ENCODE data around the gene PIEZO2.

Gene PIEZO2

DNA sequence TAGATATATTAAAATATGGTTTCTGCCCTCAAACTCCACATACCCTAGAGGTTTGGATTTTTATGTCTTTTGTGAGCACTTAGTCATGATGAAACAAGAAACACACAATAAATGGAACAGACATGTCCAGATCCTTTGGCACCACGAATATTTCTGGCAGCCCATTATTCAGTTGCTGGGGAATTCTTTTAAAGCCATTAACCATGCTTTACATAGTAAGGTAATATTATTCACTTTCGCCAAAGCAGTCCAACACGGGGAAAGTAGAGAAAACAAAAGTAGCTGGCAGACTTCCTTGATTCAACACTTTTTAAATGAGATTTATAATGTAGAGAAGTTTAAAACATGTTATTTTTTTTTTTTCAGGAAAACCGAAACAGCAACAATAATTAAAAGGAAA is 235.4 kb downstream of the PIEZO2 start:
- DNase-seq (ENCODE audit: insufficient read length, low spot score) (no peak), FAIRE-seq (no peak)
- TF ChIP-seq POLR2A (IDR thresholded peaks at IDR 0.05; ENCODE audit: low read depth, low read length), result no peak
- no peak for TF ChIP-seq TAF1 (IDR thresholded peaks at IDR 0.05; ENCODE audit: low read depth, low read length)
- TF ChIP-seq PAX5 (IDR thresholded peaks at IDR 0.05; ENCODE audit: insufficient read depth, low read length, severe bottlenecking), result no peak
- TF ChIP-seq SPI1 (IDR thresholded peaks at IDR 0.05; ENCODE audit: low read depth, low read length), result no peak
- TF ChIP-seq POU2F2 (IDR thresholded peaks at IDR 0.05; ENCODE audit: low read depth, low read length), result no peak
- TF ChIP-seq POLR2AphosphoS5 (IDR thresholded peaks at IDR 0.05; ENCODE audit: low read depth, low read length), result no peak

DNA sequence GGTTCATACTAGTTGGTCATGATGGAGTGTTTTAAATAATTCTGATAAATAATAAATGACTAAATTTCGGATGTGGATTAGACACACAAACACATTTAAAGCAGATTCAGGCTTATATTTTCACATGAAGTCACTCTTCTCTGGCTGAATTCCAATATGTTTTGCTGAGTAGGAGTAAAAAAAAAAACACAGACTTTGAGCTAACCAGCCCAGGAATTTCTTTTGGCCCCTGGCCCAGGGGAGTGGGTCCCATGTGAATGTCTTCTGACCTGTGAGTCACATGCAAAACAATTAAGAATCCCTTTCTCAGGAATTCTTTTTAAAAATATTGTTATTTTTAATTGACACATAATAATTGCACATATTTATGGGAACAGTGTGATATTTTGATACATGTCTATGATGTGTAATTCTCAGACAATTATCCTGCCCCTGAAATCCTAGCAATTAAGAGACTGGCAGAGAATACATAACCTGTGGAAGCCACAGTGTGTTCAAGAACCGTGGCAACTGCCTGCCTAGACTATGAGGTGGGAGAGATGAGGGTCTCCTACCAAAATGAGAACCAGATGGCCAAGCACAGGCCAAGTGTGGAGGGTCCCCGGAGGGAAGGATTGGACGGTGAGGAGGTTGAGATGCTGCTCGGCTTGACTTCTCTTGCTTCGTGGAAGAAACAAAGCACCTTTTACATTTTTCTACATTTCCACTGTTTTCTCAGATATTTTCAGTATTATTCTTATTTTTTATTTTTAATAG is 236.4 kb downstream of the PIEZO2 start:
- TF ChIP-seq POLR2AphosphoS5 (IDR thresholded peaks at IDR 0.05; ENCODE audit: low read depth, low read length) (no peak), TAF1 (IDR thresholded peaks at IDR 0.05; ENCODE audit: low read depth, low read length) (no peak), POLR2A (IDR thresholded peaks at IDR 0.05; ENCODE audit: low read depth, low read length) (no peak), POU2F2 (IDR thresholded peaks at IDR 0.05; ENCODE audit: low read depth, low read length) (no peak), SPI1 (IDR thresholded peaks at IDR 0.05; ENCODE audit: low read depth, low read length) (no peak), PAX5 (IDR thresholded peaks at IDR 0.05; ENCODE audit: insufficient read depth, low read length, severe bottlenecking) (no peak)
- FAIRE-seq (no peak), DNase-seq (ENCODE audit: insufficient read length, low spot score) (no peak)

DNA sequence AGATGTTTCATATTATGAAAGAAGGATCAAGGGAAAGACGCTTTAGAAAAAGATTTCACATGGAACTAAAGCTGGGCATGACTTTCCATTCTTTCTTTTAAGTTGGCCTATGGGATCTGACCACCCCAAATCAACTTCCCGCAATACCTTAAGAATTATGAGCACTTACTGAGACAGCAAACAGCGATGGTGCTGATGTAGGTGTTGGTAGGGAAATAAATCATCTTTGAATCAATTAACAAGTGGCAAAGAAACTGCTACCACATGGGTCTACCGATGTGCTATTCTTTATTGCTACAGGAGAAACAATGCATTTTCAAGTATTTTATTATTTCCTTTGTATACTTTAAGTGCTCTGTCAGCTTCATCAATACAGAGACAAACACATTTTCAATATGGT is 239.6 kb downstream of the PIEZO2 start:
- DNase-seq (ENCODE audit: insufficient read length, low spot score), result no peak
- FAIRE-seq, result no peak
- no peak for TF ChIP-seq POLR2AphosphoS5 (IDR thresholded peaks at IDR 0.05; ENCODE audit: low read depth, low read length)
- TF ChIP-seq TAF1 (IDR thresholded peaks at IDR 0.05; ENCODE audit: low read depth, low read length), result no peak
- TF ChIP-seq POU2F2 (IDR thresholded peaks at IDR 0.05; ENCODE audit: low read depth, low read length), result no peak
- TF ChIP-seq PAX5 (IDR thresholded peaks at IDR 0.05; ENCODE audit: insufficient read depth, low read length, severe bottlenecking), result no peak
- no peak for TF ChIP-seq SPI1 (IDR thresholded peaks at IDR 0.05; ENCODE audit: low read depth, low read length)
- TF ChIP-seq POLR2A (IDR thresholded peaks at IDR 0.05; ENCODE audit: low read depth, low read length), result no peak

DNA sequence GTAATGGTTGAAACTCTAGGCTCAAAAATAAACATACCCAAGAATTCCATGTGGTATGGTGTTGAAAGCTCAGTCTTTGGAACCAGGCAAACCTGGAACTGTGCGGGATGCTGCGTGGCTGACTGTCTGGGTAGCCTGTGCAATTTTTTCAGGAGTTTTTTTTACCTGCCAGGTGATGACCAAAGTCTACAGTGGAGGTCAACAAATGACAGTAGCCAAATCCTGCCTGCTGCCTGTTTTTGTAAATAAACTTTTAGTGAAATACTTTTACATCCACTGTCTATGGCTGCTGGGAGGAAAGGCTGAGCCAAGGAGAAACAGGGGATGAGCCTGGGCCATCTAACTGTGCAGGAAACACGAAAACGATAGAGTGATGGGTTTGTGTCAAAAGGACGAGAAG is 240.6 kb downstream of the PIEZO2 start:
- FAIRE-seq (peak; percentile 52), DNase-seq (ENCODE audit: insufficient read length, low spot score) (no peak)
- TF ChIP-seq SPI1 (IDR thresholded peaks at IDR 0.05; ENCODE audit: low read depth, low read length) (no peak), POU2F2 (IDR thresholded peaks at IDR 0.05; ENCODE audit: low read depth, low read length) (no peak), POLR2AphosphoS5 (IDR thresholded peaks at IDR 0.05; ENCODE audit: low read depth, low read length) (no peak), PAX5 (IDR thresholded peaks at IDR 0.05; ENCODE audit: insufficient read depth, low read length, severe bottlenecking) (no peak), POLR2A (IDR thresholded peaks at IDR 0.05; ENCODE audit: low read depth, low read length) (no peak), TAF1 (IDR thresholded peaks at IDR 0.05; ENCODE audit: low read depth, low read length) (no peak)

DNA sequence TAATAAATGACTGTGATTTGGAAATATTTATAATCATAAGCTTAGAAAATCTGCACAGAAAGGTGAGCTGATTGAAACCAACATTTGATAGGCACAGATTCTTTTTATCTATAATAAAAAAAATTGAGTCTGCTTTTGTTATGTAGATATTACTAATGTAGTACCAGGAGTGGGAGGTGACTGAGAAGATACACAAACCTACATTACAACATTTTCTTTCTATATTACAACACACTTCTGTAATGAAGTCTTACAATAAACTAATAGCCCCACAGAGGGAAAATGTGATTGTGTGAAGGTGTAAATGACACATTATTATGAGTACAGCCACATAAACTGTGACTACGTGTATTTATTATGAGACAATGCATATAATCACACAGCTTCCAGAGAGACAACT is 241.6 kb downstream of the PIEZO2 start:
- FAIRE-seq (no peak), DNase-seq (ENCODE audit: insufficient read length, low spot score) (no peak)
- no peak for TF ChIP-seq TAF1 (IDR thresholded peaks at IDR 0.05; ENCODE audit: low read depth, low read length)
- no peak for TF ChIP-seq POU2F2 (IDR thresholded peaks at IDR 0.05; ENCODE audit: low read depth, low read length)
- no peak for TF ChIP-seq POLR2AphosphoS5 (IDR thresholded peaks at IDR 0.05; ENCODE audit: low read depth, low read length)
- no peak for TF ChIP-seq PAX5 (IDR thresholded peaks at IDR 0.05; ENCODE audit: insufficient read depth, low read length, severe bottlenecking)
- no peak for TF ChIP-seq POLR2A (IDR thresholded peaks at IDR 0.05; ENCODE audit: low read depth, low read length)
- no peak for TF ChIP-seq SPI1 (IDR thresholded peaks at IDR 0.05; ENCODE audit: low read depth, low read length)

DNA sequence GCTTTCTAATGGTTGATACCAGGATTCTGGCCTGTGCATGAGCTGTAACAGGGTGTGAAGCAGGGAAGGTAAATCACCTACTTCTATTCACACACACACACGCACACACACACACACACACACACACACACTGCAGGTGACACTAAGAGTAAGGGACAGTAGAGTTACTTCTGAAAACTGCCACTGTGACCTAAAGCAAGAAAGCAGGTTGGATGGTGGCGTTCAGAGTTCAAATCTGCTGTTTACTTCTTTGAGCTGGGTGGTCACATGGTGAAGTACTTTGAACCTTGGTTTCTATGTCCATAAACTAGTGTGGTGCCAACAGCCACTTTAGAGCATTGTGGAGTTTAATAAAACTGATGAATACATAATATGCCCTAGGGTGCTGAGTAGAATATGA is 248.0 kb downstream of the PIEZO2 start:
- FAIRE-seq (peak; percentile 75), DNase-seq (ENCODE audit: insufficient read length, low spot score) (no peak)
- TF ChIP-seq SPI1 (IDR thresholded peaks at IDR 0.05; ENCODE audit: low read depth, low read length), result no peak
- no peak for TF ChIP-seq TAF1 (IDR thresholded peaks at IDR 0.05; ENCODE audit: low read depth, low read length)
- no peak for TF ChIP-seq POLR2A (IDR thresholded peaks at IDR 0.05; ENCODE audit: low read depth, low read length)
- TF ChIP-seq POU2F2 (IDR thresholded peaks at IDR 0.05; ENCODE audit: low read depth, low read length), result no peak
- no peak for TF ChIP-seq PAX5 (IDR thresholded peaks at IDR 0.05; ENCODE audit: insufficient read depth, low read length, severe bottlenecking)
- TF ChIP-seq POLR2AphosphoS5 (IDR thresholded peaks at IDR 0.05; ENCODE audit: low read depth, low read length), result no peak

DNA sequence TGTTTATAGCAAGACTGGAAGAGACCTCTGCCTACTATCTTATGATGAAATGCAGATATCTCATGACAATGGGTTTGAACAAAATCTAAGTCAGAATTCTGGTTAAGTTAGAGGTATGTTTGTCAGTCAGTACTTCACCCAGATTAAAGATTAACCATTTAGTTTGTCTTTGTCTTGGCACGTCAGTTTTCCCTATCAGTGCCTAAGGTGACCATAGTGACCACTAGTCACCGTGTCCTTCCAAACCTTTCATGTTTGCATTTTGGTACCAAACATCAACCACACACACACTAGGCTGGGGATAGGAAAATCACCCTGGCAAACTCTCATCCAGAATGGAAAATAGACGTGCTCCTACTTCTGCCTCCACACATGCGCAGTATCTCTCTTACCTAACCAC is 248.9 kb downstream of the PIEZO2 start:
- no peak for DNase-seq (ENCODE audit: insufficient read length, low spot score)
- FAIRE-seq, result peak; percentile 67
- no peak for TF ChIP-seq POLR2A (IDR thresholded peaks at IDR 0.05; ENCODE audit: low read depth, low read length)
- TF ChIP-seq POLR2AphosphoS5 (IDR thresholded peaks at IDR 0.05; ENCODE audit: low read depth, low read length), result no peak
- TF ChIP-seq TAF1 (IDR thresholded peaks at IDR 0.05; ENCODE audit: low read depth, low read length), result no peak
- TF ChIP-seq PAX5 (IDR thresholded peaks at IDR 0.05; ENCODE audit: insufficient read depth, low read length, severe bottlenecking), result no peak
- TF ChIP-seq SPI1 (IDR thresholded peaks at IDR 0.05; ENCODE audit: low read depth, low read length), result no peak
- TF ChIP-seq POU2F2 (IDR thresholded peaks at IDR 0.05; ENCODE audit: low read depth, low read length), result no peak

DNA sequence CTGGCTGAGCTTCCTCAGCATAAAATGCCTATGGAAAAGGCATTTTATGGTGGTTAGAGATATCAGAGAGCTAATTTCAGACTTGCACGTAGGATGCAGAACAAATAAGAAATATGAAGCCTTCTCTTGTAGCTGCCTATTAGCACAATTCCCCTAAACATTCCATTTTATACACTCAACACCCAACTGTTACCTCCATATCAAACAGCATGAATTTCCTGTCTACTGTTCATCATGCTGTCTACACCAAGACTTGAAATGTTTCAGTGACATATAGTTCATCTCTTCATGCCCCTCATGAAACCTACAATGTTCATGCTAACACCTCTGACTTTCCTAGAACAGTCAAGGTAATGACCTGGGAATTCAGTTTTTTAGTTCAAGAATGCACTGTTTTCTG is 249.9 kb downstream of the PIEZO2 start:
- TF ChIP-seq POU2F2 (IDR thresholded peaks at IDR 0.05; ENCODE audit: low read depth, low read length), result no peak
- TF ChIP-seq PAX5 (IDR thresholded peaks at IDR 0.05; ENCODE audit: insufficient read depth, low read length, severe bottlenecking), result no peak
- no peak for TF ChIP-seq POLR2AphosphoS5 (IDR thresholded peaks at IDR 0.05; ENCODE audit: low read depth, low read length)
- no peak for TF ChIP-seq SPI1 (IDR thresholded peaks at IDR 0.05; ENCODE audit: low read depth, low read length)
- TF ChIP-seq POLR2A (IDR thresholded peaks at IDR 0.05; ENCODE audit: low read depth, low read length), result no peak
- peak; percentile 79 for FAIRE-seq
- DNase-seq (ENCODE audit: insufficient read length, low spot score), result no peak

DNA sequence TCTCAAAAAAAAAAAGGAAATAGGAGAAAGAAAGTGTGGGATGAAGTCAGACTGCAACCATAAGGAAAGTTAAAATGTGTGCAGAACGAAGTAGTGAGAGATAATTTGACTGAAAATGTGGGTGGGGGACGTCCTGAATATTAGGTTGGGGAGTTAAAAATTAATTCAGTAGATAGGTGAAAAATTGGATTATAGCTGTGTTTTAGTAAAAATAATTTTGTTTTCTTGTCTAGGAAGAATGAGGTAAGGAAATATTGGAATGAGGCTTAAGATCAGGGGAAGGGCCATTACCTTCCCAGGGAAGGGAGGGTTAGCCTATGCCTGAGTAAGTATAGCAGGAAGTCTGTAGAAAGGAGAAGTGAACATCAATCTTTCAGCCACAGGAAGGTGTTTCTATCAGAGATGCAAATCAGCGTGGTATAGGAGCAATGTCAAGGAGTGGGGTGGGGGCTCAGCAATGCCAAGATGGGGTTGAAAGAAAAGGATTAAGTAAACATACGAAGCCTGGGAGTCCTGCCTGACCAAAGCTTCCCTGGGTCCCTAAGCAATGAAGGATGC is 250.9 kb downstream of the PIEZO2 start:
- FAIRE-seq, result peak; percentile 93
- TF ChIP-seq TAF1 (IDR thresholded peaks at IDR 0.05; ENCODE audit: low read depth, low read length) (no peak), POLR2AphosphoS5 (IDR thresholded peaks at IDR 0.05; ENCODE audit: low read depth, low read length) (no peak), SPI1 (IDR thresholded peaks at IDR 0.05; ENCODE audit: low read depth, low read length) (peak; percentile 97), PAX5 (IDR thresholded peaks at IDR 0.05; ENCODE audit: insufficient read depth, low read length, severe bottlenecking) (no peak), POU2F2 (IDR thresholded peaks at IDR 0.05; ENCODE audit: low read depth, low read length) (peak; percentile 92), POLR2A (IDR thresholded peaks at IDR 0.05; ENCODE audit: low read depth, low read length) (no peak)
- no peak for DNase-seq (ENCODE audit: insufficient read length, low spot score)

Measured in GM12891 (cell line).